H1 (cell line): ENCODE results near the gene RBM44. TPM values are rescaled to one million over a fixed set of nuclear protein-coding genes. Genes with fewer than 3 reads are reported as not detected.

Experiments used
- CTCF ChIA-PET: fragments of 300-600 bp; sonication (Branson Sonifier 250); formaldehyde crosslinking; loops from one replicate; lab custom pipeline; 2021; ENCODE audit not compliant: partially characterized antibody; lab: Charles Lee
- POLR2A ChIA-PET: fragments of 300-600 bp; sonication (Branson Sonifier 250); formaldehyde crosslinking; loops from one replicate; lab custom pipeline; 2021; ENCODE audit warnings: inconsistent platforms; ENCODE audit not compliant: partially characterized antibody; lab: Charles Lee
- DNase-seq, 2 experiments: peaks; one replicate each; pipeline versions ENCODE4 v3.0.0 to v3.0.0-alpha.2; 2010 to 2022; ENCODE audit warnings: low spot score in 2 of 2, low read depth in 1 of 2, mixed read lengths in 1 of 2
- FAIRE-seq: peaks from 2 replicates; lab custom pipeline; 2011; peaks lifted over from hg19 to GRCh38; lab: Jason Lieb, UNC
- H2AFZ ChIP-seq: 2 replicates; pipeline ENCODE4 v1.8.1; 2012; ENCODE audit warnings: low read length, inconsistent platforms
- H2AK5ac ChIP-seq: 2 replicates; pipeline ENCODE4 v1.6.1; 2013; ENCODE audit warnings: low read depth, low read length
- H2BK120ac ChIP-seq: replicated peaks from 2 replicates; pipeline ENCODE3; 2013; ENCODE audit warnings: low read depth, low read length, inconsistent platforms
- H2BK12ac ChIP-seq: 2 replicates; pipeline ENCODE4 v1.6.1; 2013; ENCODE audit warnings: low read depth, low read length
- H2BK15ac ChIP-seq: 2 replicates; pipeline ENCODE4 v1.6.1; 2013; ENCODE audit warnings: low read length
- H2BK20ac ChIP-seq: 2 replicates; pipeline ENCODE4 v1.6.1; 2013; ENCODE audit warnings: low read length
- H2BK5ac ChIP-seq: 2 replicates; pipeline ENCODE4 v1.6.1; 2013; ENCODE audit warnings: low read depth, low read length
- H3K14ac ChIP-seq: 2 replicates; pipeline ENCODE4 v1.6.1; 2013; ENCODE audit warnings: inconsistent platforms; ENCODE audit not compliant: insufficient read length
- H3K18ac ChIP-seq: 2 replicates; pipeline ENCODE4 v1.6.1; 2013; ENCODE audit warnings: low read length; ENCODE audit errors: extremely low read depth
- H3K23ac ChIP-seq: 2 replicates; pipeline ENCODE4 v1.6.1; 2013; ENCODE audit warnings: inconsistent platforms; ENCODE audit not compliant: insufficient read length
- H3K23me2 ChIP-seq: 2 replicates; pipeline ENCODE4 v1.6.1; 2013; ENCODE audit warnings: low read depth, low read length
- H3K27ac ChIP-seq: 2 replicates; pipeline ENCODE4 v1.6.1; 2011; ENCODE audit warnings: low read depth, low read length, inconsistent platforms
- H3K27me3 ChIP-seq, 4 experiments: replicated peaks in 1 of 4; 1 replicate in 1 of 4; 2 replicates in 3 of 4; pipeline versions ENCODE4 v1.6.1 to v1.8.1; 2011 to 2013; ENCODE audit warnings: low read length in 3 of 4, mild to moderate bottlenecking in 3 of 4, inconsistent platforms in 2 of 4, mixed read lengths in 2 of 4, moderate library complexity in 1 of 4; ENCODE audit not compliant: control insufficient read depth in 3 of 4, insufficient read depth in 3 of 4; ENCODE audit errors: extremely low read depth in 1 of 4
- H3K36me3 ChIP-seq, 4 experiments: 2 replicates each; pipeline versions ENCODE4 v1.6.1 to v1.8.1; 2011 to 2013; ENCODE audit warnings: mild to moderate bottlenecking in 4 of 4, low read length in 3 of 4, moderate library complexity in 2 of 4, control low read depth in 1 of 4, inconsistent platforms in 1 of 4; ENCODE audit not compliant: insufficient read depth in 4 of 4, control insufficient read depth in 2 of 4
- H3K4ac ChIP-seq: replicated peaks from 2 replicates; pipeline ENCODE3; 2013; ENCODE audit warnings: low read length, low read depth, mixed read lengths, inconsistent platforms; ENCODE audit not compliant: insufficient read length
- H3K4me1 ChIP-seq, 4 experiments: replicated peaks in 1 of 4; 1 replicate in 1 of 4; 2 replicates in 3 of 4; pipeline versions ENCODE4 v1.6.1 to v1.8.1; 2011 to 2013; ENCODE audit warnings: low read length in 3 of 4, inconsistent platforms in 2 of 4, mixed read lengths in 1 of 4; ENCODE audit not compliant: insufficient read depth in 4 of 4, control insufficient read depth in 3 of 4
- H3K4me2 ChIP-seq, 2 experiments: 2 replicates each; pipeline versions ENCODE4 v1.6.1 to v1.8.1; 2011 to 2013; ENCODE audit warnings: low read depth in 2 of 2, low read length in 2 of 2, control low read depth in 1 of 2, inconsistent platforms in 1 of 2, mild to moderate bottlenecking in 1 of 2; ENCODE audit not compliant: insufficient read depth in 1 of 2
- H3K4me3 ChIP-seq, 4 experiments: fragments of 200-600, 300-600 bp in 1 of 4; sonication (generic), shearing (Covaris generic), sonication (Bioruptor Twin) in 1 of 4; 2 replicates each; pipeline versions ENCODE4 v1.5.1 to v1.8.1; 2011 to 2016; ENCODE audit warnings: low read length in 4 of 4, low read depth in 3 of 4, control low read depth in 2 of 4, inconsistent platforms in 2 of 4, mild to moderate bottlenecking in 2 of 4, mixed read lengths in 1 of 4, moderate library complexity in 1 of 4; ENCODE audit not compliant: insufficient read depth in 2 of 4; ENCODE audit errors: extremely low read depth in 1 of 4
- H3K56ac ChIP-seq: replicated peaks from 2 replicates; pipeline ENCODE3; 2013; ENCODE audit warnings: low read depth, mild to moderate bottlenecking, mixed read lengths, low read length, inconsistent platforms; ENCODE audit not compliant: insufficient read length
- H3K79me1 ChIP-seq: 2 replicates; pipeline ENCODE4 v1.6.1; 2013; ENCODE audit warnings: low read depth, low read length, control low read depth
- H3K79me2 ChIP-seq, 2 experiments: 2 replicates each; pipeline versions ENCODE4 v1.6.1 to v1.8.1; 2012 to 2013; ENCODE audit warnings: low read length in 2 of 2, mild to moderate bottlenecking in 2 of 2, inconsistent platforms in 1 of 2; ENCODE audit not compliant: insufficient read depth in 2 of 2, control insufficient read depth in 1 of 2
- H3K9ac ChIP-seq, 4 experiments: replicated peaks in 1 of 4; 1 replicate in 1 of 4; 2 replicates in 3 of 4; pipeline versions ENCODE4 v1.6.1 to v1.8.1; 2011 to 2013; ENCODE audit warnings: low read depth in 3 of 4, low read length in 3 of 4, control low read depth in 2 of 4, mild to moderate bottlenecking in 2 of 4, moderate library complexity in 2 of 4, inconsistent platforms in 1 of 4; ENCODE audit errors: extremely low read depth in 1 of 4
- H3K9me3 ChIP-seq, 2 experiments: 2 replicates each; pipeline versions ENCODE4 v1.6.1 to v1.8.1; 2012 to 2013; ENCODE audit warnings: mild to moderate bottlenecking in 2 of 2, moderate library complexity in 2 of 2, control low read depth in 1 of 2, inconsistent platforms in 1 of 2, low read depth in 1 of 2, low read length in 1 of 2, mixed read lengths in 1 of 2; ENCODE audit not compliant: insufficient read depth in 2 of 2
- H4K20me1 ChIP-seq, 2 experiments: replicated peaks in 1 of 2; 2 replicates each; pipeline versions ENCODE3 to v1.8.1; 2011 to 2013; ENCODE audit warnings: inconsistent platforms in 2 of 2, low read length in 2 of 2, mild to moderate bottlenecking in 1 of 2; ENCODE audit not compliant: insufficient read depth in 2 of 2, control insufficient read depth in 1 of 2
- H4K5ac ChIP-seq: 2 replicates; pipeline ENCODE4 v1.6.1; 2013; ENCODE audit warnings: low read length, low read depth, mixed read lengths, inconsistent platforms; ENCODE audit not compliant: insufficient read length
- H4K8ac ChIP-seq: 2 replicates; pipeline ENCODE4 v1.8.0; 2013; ENCODE audit warnings: mild to moderate bottlenecking, moderate library complexity, low read length, inconsistent platforms; ENCODE audit not compliant: insufficient read depth; ENCODE audit errors: extremely low read depth
- H4K91ac ChIP-seq: replicated peaks from 2 replicates; pipeline ENCODE3; 2013; ENCODE audit warnings: low read length, mixed read lengths, inconsistent platforms; ENCODE audit not compliant: insufficient read length
- CBX5 ChIP-seq: fragments of 300-800, 300-1000 bp; sonication (generic); IDR thresholded peaks from 2 replicates; pipeline ENCODE4 v1.7.1; 2016; ENCODE audit warnings: antibody characterized with exemption, low read length, low read depth
- JUN ChIP-seq: IDR thresholded peaks from 2 replicates; pipeline ENCODE4 v1.6.1; 2011; ENCODE audit warnings: low read depth, mild to moderate bottlenecking, improper control_type of control experiment, low read length
- NANOG ChIP-seq: IDR thresholded peaks from 2 replicates; pipeline ENCODE4 v1.6.1; 2011; ENCODE audit warnings: low read length, low read depth, mild to moderate bottlenecking, inconsistent platforms; ENCODE audit not compliant: insufficient read depth, poor library complexity, severe bottlenecking
- RBBP5 ChIP-seq: IDR thresholded peaks from 2 replicates; pipeline ENCODE4 v1.7.1; 2012; ENCODE audit warnings: low read depth, mild to moderate bottlenecking, inconsistent platforms, low read length, moderate library complexity, borderline replicate concordance
- SIN3A ChIP-seq, 2 experiments: IDR thresholded peaks in 1 of 2; conservative IDR thresholded peaks in 1 of 2; 2 replicates each; pipeline ENCODE4 v1.6.1; 2011 to 2012; ENCODE audit warnings: low read length in 2 of 2, improper control_type of control experiment in 1 of 2, low read depth in 1 of 2, mild to moderate bottlenecking in 1 of 2
- SP2 ChIP-seq: IDR thresholded peaks from 2 replicates; pipeline ENCODE4 v1.6.1; 2012; ENCODE audit warnings: mild to moderate bottlenecking, low read length, inconsistent platforms
- TCF12 ChIP-seq: IDR thresholded peaks from 2 replicates; pipeline ENCODE4 v1.6.1; 2011; ENCODE audit warnings: low read depth, mild to moderate bottlenecking, low read length
- WGBS, 2 experiments: shearing (Covaris generic) in 1 of 2; methylation state at CpG; one replicate each; pipeline versions ENCODE4 v1.1.6 to v1.1.7; 2013 to 2015; ENCODE audit warnings: low lambda C conversion rate in 2 of 2, mixed read lengths in 2 of 2, inconsistent platforms in 1 of 2, low coverage in 1 of 2, missing lambda C conversion rate in 1 of 2; ENCODE audit not compliant: insufficient replicate concordance in 2 of 2, insufficient coverage in 1 of 2, insufficient read length in 1 of 2; ENCODE audit errors: extremely low coverage in 1 of 2, missing lambda C conversion rate in 1 of 2; 5-methylcytosine and 5-hydroxymethylcytosine counted together
- polyA plus RNA-seq, 7 experiments: library from polyadenylated mRNA; depleted of rRNA in 3 of 7; stranded (reverse) in 5 of 7; unstranded in 2 of 7; fragments of >200 nt in 5 of 7; fragments of 200-250 nt in 2 of 7; gene quantifications; 1 replicate in 5 of 7; 2 replicates in 1 of 7; 4 replicates in 1 of 7; pipeline versions ENCODE4 v1.2.1 to v1.2.3, GENCODE V29; 2011 to 2013; ENCODE audit warnings: missing spikeins in 2 of 7, mixed read lengths in 2 of 7
- total RNA-seq: library from RNA; stranded (reverse); fragmentation: NEBNext Ultra II Directional; extraction: Animal tissue kit (Norgen Biotek cat#: 25700); gene quantifications from 2 replicates; pipeline ENCODE4 v1.2.1, GENCODE V29; 2021

Gene RBM44
- total and polyA plus RNA-seq, 2 of the 8 experiments (the other 6 are each of a cell fraction or from before 2014, with no cell fraction given): 0.12 to 0.43 TPM

DNA sequence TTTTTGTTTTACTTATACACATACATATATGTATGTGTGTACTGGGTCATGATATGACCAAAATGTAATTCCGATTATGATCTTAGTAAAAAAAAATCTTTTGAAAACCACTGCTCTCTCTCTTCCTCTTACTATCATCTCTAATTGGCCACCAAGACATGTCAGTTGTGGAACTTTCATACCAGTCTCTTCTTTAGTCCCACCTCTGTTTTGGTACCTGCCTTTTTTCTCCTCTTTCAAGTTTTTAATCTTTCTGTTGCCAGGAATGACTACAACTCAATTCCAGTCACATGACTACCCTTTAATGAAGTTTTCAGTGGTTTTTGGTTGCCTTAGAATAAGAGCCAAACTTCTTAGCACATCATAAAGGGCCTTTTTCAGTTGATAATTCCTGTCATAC lies 17.1 kb downstream of the RBM44 start:
- no peaks in the 10 kb centered on the region for H3K23me2 ChIP-seq
- no peak overlapping the region for H2BK12ac ChIP-seq
- H3K56ac ChIP-seq: no peak overlapping the region
- H4K20me1 ChIP-seq: no peaks in the 10 kb centered on the region
- H3K9ac ChIP-seq: no peak overlapping the region
- no peak overlapping the region for H2BK120ac ChIP-seq
- no peak overlapping the region for H4K91ac ChIP-seq
- no peak overlapping the region for H2BK15ac ChIP-seq
- H3K14ac ChIP-seq: no peak overlapping the region
- H3K79me1 ChIP-seq: no peaks in the 10 kb centered on the region
- H4K8ac ChIP-seq: no peak overlapping the region
- peaks cover 0 to 1% (median 0%) of the 10 kb centered on the region in 4 experiments; a peak in 2 of 7 replicates for H3K27me3 ChIP-seq
- no peak overlapping the region for H3K4me2 ChIP-seq
- H3K23ac ChIP-seq: no peak overlapping the region
- H4K5ac ChIP-seq: no peak overlapping the region
- no peak overlapping the region for H2BK5ac ChIP-seq
- H3K18ac ChIP-seq: no peak overlapping the region
- H3K4ac ChIP-seq: no peak overlapping the region
- POLR2A ChIA-PET: no interaction called here
- CTCF ChIA-PET: no interaction called here
- no peak overlapping the region for H3K4me3 ChIP-seq
- no peaks in the 10 kb centered on the region for H3K4me1 ChIP-seq
- H2BK20ac ChIP-seq: no peak overlapping the region
- no peak for DNase-seq
- FAIRE-seq: no peak
- no peaks in the 10 kb centered on the region for H3K9me3 ChIP-seq
- H2AFZ ChIP-seq: no peak overlapping the region
- no peaks in the 10 kb centered on the region for H3K79me2 ChIP-seq
- no peak overlapping the region for H2AK5ac ChIP-seq
- no peaks in the 10 kb centered on the region for H3K36me3 ChIP-seq
- H3K27ac ChIP-seq: no peak overlapping the region
- 71% methylated on average over 1 of the region's 1 CpG; no CpG with 5 or more reads in 1 of the 2 experiments for WGBS, 2 experiments
- TF ChIP-seq CBX5 (no peak), TCF12 (no peak), NANOG (no peak), SIN3A (conservative IDR thresholded peaks at IDR 0.05 in 1 of 2, IDR thresholded peaks at IDR 0.05 in 1 of 2; ENCODE audit: low read depth in 1 of 2, low read length in 2 of 2) (no peak), JUN (no peak), RBBP5 (no peak), SP2 (no peak)
